Gastrocnemius medialis (tissue), 4 donors: ENCODE results near the gene PSAPL1. TPM values are rescaled to one million over a fixed set of nuclear protein-coding genes. Genes with fewer than 3 reads are reported as not detected.

Source experiments
- ATAC-seq, 2 donors: fragments of 150-250 bp; one replicate each; pipeline ENCODE4 v1.9.1; 2016
- DNase-seq, 2 donors: peaks; one replicate each; pipeline ENCODE4 v3.0.0-alpha.2; 2019
- H3K27ac ChIP-seq, 4 donors: fragments of 200-600 bp; sonication (generic); 1 replicate in 1 of 4; 2 replicates in 3 of 4; pipeline ENCODE4 v1.5.1; 2016 to 2018; ENCODE audit warnings: mild to moderate bottlenecking in 2 of 4, moderate library complexity in 1 of 4
- H3K27me3 ChIP-seq, 3 donors: fragments of 200-600 bp; sonication (generic) in 2 of 3; 1 replicate in 1 of 3; 2 replicates in 2 of 3; pipeline versions ENCODE4 v1.5.1 to v1.6.0; 2016 to 2019; ENCODE audit warnings: mild to moderate bottlenecking in 1 of 3, moderate library complexity in 1 of 3
- H3K36me3 ChIP-seq, 2 donors: fragments of 200-600 bp; sonication (generic) in 1 of 2; one replicate each; pipeline ENCODE4 v1.5.1; 2017 to 2018
- H3K4me1 ChIP-seq, 2 donors: fragments of 200-600 bp; sonication (generic) in 1 of 2; one replicate each; pipeline ENCODE4 v1.5.1; 2016 to 2017; ENCODE audit warnings: mild to moderate bottlenecking in 2 of 2
- H3K4me3 ChIP-seq, 4 donors: fragments of 200-600 bp; sonication (generic) in 3 of 4; 1 replicate in 1 of 4; 2 replicates in 3 of 4; pipeline ENCODE4 v1.5.1; 2016 to 2019; ENCODE audit warnings: mild to moderate bottlenecking in 2 of 4
- H3K9me3 ChIP-seq, 3 donors: fragments of 200-600 bp; sonication (generic) in 2 of 3; 1 replicate in 1 of 3; 2 replicates in 2 of 3; pipeline ENCODE4 v1.5.1; 2016 to 2019
- POLR2A ChIP-seq, 2 donors: fragments of 450-650 bp; IDR thresholded peaks; one replicate each; pipeline ENCODE4 v1.6.1; 2017; ENCODE audit warnings: antibody characterized with exemption in 2 of 2, mild to moderate bottlenecking in 2 of 2, moderate library complexity in 2 of 2
- in situ Hi-C, 4 donors: fragments of 200-750 bp; cut with MboI; loops; one replicate each; pipeline versions ENCODE4 v1.15.0 to v1.8.0; 2017; ENCODE audit warnings: low sequenced_read_pairs in 4 of 4
- intact Hi-C: fragments of 100-400 bp; cut with DNase I; formaldehyde crosslinking; loops from one replicate; pipeline ENCODE4 v1.15.1; 2023; ENCODE audit warnings: low total_unique reads
- total RNA-seq, 4 donors: library from RNA; depleted of rRNA; stranded (reverse); fragments of >200 nt; gene quantifications; one replicate each; pipeline versions ENCODE4 v1.1.0 to v1.2.3, GENCODE V29; 2016
- TF ChIP-seq, protein P1 (sequence below), 5 experiments: fragments of 450-650 bp in 3 of 5; fragments of 200-600 bp in 2 of 5; sonication (generic) in 2 of 5; IDR thresholded peaks in 4 of 5; conservative IDR thresholded peaks in 1 of 5; 1 replicate in 4 of 5; 2 replicates in 1 of 5; pipeline ENCODE4 v1.5.1; 2016 to 2019; ENCODE audit warnings: antibody characterized with exemption in 5 of 5, mild to moderate bottlenecking in 3 of 5, moderate library complexity in 3 of 5

PSAPL1 gene
- total RNA-seq, 4 donors from 2014 or later = not detected

DNA sequence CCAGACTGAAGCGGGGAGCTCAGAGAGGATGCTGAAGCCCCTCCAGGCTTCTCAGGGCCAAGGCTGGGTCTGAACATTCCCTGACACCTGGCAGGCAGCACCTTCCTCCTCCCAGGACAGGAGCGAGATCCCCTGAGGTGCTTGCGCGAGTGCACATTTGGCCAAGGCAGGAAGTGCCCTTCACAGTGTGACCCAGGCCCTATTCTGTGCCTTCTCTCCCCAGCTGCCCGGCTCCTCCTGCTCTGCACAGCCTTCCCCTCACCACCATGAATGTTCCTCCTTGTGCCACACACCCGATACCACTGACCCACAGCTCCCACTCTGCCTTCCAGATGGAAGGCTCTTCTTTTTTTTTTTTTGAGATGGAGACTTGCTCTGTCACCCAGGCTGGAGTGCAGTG is 17.1 kb upstream of the PSAPL1 start:
- no peak for ATAC-seq
- in situ Hi-C loops (no loop called here), intact Hi-C loops (no loop called here)
- TF ChIP-seq, protein P1, sequence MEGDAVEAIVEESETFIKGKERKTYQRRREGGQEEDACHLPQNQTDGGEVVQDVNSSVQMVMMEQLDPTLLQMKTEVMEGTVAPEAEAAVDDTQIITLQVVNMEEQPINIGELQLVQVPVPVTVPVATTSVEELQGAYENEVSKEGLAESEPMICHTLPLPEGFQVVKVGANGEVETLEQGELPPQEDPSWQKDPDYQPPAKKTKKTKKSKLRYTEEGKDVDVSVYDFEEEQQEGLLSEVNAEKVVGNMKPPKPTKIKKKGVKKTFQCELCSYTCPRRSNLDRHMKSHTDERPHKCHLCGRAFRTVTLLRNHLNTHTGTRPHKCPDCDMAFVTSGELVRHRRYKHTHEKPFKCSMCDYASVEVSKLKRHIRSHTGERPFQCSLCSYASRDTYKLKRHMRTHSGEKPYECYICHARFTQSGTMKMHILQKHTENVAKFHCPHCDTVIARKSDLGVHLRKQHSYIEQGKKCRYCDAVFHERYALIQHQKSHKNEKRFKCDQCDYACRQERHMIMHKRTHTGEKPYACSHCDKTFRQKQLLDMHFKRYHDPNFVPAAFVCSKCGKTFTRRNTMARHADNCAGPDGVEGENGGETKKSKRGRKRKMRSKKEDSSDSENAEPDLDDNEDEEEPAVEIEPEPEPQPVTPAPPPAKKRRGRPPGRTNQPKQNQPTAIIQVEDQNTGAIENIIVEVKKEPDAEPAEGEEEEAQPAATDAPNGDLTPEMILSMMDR (IDR thresholded peaks at IDR 0.05 in 4 of 5, conservative IDR thresholded peaks at IDR 0.05 in 1 of 5) = no peak
- TF ChIP-seq POLR2A (IDR thresholded peaks at IDR 0.05) = no peak
- Histone ChIP-seq H3K36me3 (no peaks in the 10 kb centered on the region), H3K27ac (no peak overlapping the region), H3K9me3 (no peaks in the 10 kb centered on the region), H3K27me3 (peaks cover 0 to 3% (median 0%) of the 10 kb centered on the region in 3 donors), H3K4me1 (no peaks in the 10 kb centered on the region), H3K4me3 (no peak overlapping the region)
- no peak for DNase-seq

DNA sequence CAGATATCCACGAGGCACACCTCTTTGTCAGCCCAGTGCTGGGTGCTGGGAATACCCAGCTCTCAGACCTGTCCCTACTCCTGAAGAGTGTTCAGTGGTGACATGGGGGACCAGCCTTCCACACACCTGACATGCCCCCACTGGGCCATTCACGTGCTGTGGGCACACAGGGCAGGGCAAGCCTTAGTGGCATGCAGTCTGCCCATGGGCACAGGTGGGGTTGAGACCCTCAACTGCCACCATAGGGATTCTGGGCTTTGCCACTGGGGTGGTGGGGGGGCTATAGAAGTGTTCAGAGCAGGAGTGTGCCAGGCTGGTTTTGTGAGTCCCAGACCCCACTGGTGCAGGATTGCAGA is 16.7 kb upstream of the PSAPL1 start:
- Histone ChIP-seq H3K4me1 (no peaks in the 10 kb centered on the region), H3K27ac (no peak overlapping the region), H3K4me3 (no peak overlapping the region), H3K36me3 (no peaks in the 10 kb centered on the region), H3K9me3 (no peaks in the 10 kb centered on the region), H3K27me3 (peaks cover 0 to 3% (median 0%) of the 10 kb centered on the region in 3 donors)
- ATAC-seq (no peak), DNase-seq (no peak)
- intact Hi-C loops = no loop called here
- in situ Hi-C loops = no loop called here
- TF ChIP-seq, protein P1 (IDR thresholded peaks at IDR 0.05 in 4 of 5, conservative IDR thresholded peaks at IDR 0.05 in 1 of 5) = no peak
- no peak for TF ChIP-seq POLR2A (IDR thresholded peaks at IDR 0.05)

DNA sequence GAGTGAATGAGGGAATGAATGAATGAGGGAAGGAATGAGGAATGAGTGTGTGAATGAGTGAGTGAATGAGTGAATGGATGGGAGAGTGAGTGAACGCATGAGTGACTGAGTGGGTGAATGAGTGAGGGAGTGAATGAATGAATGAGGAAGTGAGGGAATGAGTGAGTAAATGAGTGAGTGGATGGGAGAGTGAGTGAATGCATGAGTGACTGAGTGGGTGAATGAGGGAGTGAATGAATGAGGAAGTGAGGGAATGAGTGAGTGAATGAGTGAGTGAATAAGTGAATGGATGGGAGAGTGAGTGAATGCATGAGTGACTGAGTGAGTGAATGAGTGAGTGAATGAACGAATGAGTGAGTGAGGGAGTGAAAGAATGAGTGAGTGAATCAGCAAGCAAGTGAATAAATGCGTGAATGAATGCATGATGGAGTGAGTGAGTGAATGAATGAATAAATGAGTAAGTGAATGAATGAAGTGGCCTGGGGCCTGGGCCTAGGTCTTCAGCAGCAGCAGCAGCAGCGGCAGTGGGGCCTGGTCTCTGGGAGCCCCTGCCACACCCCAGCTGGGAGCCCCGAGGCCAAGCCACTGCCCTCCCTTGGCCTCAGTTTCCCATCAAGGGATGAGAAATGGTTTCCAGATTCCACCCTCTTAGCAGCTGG is 16.2 kb upstream of the PSAPL1 start:
- ATAC-seq (no peak), DNase-seq (no peak)
- no peaks in the 10 kb centered on the region for H3K9me3 ChIP-seq
- intact Hi-C loops = no loop called here
- in situ Hi-C loops = no loop called here
- no peaks in the 10 kb centered on the region for H3K36me3 ChIP-seq
- no peak overlapping the region for H3K27ac ChIP-seq
- TF ChIP-seq, protein P1 (IDR thresholded peaks at IDR 0.05 in 4 of 5, conservative IDR thresholded peaks at IDR 0.05 in 1 of 5) = no peak
- TF ChIP-seq POLR2A (IDR thresholded peaks at IDR 0.05) = no peak
- H3K4me3 ChIP-seq = no peak overlapping the region
- H3K4me1 ChIP-seq = no peaks in the 10 kb centered on the region
- H3K27me3 ChIP-seq = peaks cover 0 to 3% (median 0%) of the 10 kb centered on the region in 3 donors

DNA sequence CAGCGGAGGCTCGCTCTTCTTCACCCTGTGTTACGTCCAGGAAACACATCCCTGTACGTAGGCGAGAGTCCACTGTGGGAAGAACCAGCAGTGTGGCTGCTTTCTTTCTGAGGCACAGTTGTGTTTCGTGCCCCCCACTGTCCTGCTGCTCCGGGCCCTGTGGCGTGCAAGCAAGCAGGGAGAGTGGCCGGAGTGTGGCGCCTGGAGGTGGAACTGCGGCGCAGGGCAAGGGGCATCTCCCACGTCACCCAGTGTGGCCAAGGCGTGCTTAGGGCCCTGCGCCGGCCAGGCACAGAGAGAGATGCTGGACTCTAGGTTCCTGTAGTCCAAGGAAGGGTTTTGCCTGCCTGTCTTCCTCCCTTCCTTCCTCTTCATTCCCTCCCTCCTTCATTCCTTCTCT is 13.3 kb upstream of the PSAPL1 start:
- Histone ChIP-seq H3K36me3 (no peaks in the 10 kb centered on the region), H3K9me3 (no peaks in the 10 kb centered on the region), H3K27me3 (peaks cover 0 to 3% (median 0%) of the 10 kb centered on the region in 3 donors), H3K27ac (no peak overlapping the region), H3K4me3 (no peak overlapping the region), H3K4me1 (no peaks in the 10 kb centered on the region)
- ATAC-seq = no peak
- DNase-seq = no peak
- in situ Hi-C loops = no loop called here
- intact Hi-C loops = no loop called here
- TF ChIP-seq POLR2A (IDR thresholded peaks at IDR 0.05) = no peak
- TF ChIP-seq, protein P1 (IDR thresholded peaks at IDR 0.05 in 4 of 5, conservative IDR thresholded peaks at IDR 0.05 in 1 of 5) = no peak

DNA sequence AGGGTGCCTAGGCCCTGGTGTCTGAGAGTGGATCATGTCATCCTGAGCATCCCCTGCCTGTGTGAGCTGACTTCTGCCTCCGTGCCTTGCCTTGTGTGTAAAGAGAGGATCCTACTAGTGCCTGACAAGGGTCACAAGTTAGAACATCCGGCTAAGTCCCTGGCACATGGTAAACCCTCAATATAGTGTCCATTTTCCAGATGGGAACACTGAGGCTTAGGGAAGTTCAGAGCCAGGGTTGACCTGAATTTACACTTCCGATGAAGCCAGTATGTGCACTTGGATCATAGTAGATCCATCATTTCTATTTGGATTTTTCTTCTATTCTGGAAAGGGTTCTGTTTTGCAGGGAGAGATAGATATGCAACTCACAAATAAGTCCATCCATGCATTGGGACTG is 12.5 kb upstream of the PSAPL1 start:
- H3K27ac ChIP-seq = no peak overlapping the region

More for the DNA sequence above, 12.5 kb upstream of the PSAPL1 start:
- no peaks in the 10 kb centered on the region for H3K36me3 ChIP-seq
- peaks cover 0 to 3% (median 0%) of the 10 kb centered on the region in 3 donors for H3K27me3 ChIP-seq
- H3K9me3 ChIP-seq = no peaks in the 10 kb centered on the region
- in situ Hi-C loops = no loop called here
- TF ChIP-seq, protein P1 (IDR thresholded peaks at IDR 0.05 in 4 of 5, conservative IDR thresholded peaks at IDR 0.05 in 1 of 5) = no peak
- no peak for TF ChIP-seq POLR2A (IDR thresholded peaks at IDR 0.05)
- H3K4me3 ChIP-seq = no peak overlapping the region
- H3K4me1 ChIP-seq = no peaks in the 10 kb centered on the region
- ATAC-seq = no peak
- intact Hi-C loops = no loop called here
- no peak for DNase-seq
